ENCODE data around the gene EXOC4.
"Not testable (repeated sequence)": the region's sequence is repeated elsewhere in the genome, so short reads cannot be mapped to it uniquely, and the experiment has no call there.

The EXOC4 gene

GRCh38 chr7:133273227-133273626, 20.3 kb downstream of the EXOC4 start:
- no peak overlapping the region for H3K27ac ChIP-seq
- CTCF ChIA-PET: interaction anchor here (0.6 kb wide), 1 partner anchor 204 kb away, joined by 4 read pairs; no protein-coding TSS in a partner anchor
- no peak for DNase-seq (ENCODE audit: low spot score)
- POLR2A ChIA-PET (ENCODE audit: low non-redundant PET): no interaction called here
- TF ChIP-seq, protein P1, sequence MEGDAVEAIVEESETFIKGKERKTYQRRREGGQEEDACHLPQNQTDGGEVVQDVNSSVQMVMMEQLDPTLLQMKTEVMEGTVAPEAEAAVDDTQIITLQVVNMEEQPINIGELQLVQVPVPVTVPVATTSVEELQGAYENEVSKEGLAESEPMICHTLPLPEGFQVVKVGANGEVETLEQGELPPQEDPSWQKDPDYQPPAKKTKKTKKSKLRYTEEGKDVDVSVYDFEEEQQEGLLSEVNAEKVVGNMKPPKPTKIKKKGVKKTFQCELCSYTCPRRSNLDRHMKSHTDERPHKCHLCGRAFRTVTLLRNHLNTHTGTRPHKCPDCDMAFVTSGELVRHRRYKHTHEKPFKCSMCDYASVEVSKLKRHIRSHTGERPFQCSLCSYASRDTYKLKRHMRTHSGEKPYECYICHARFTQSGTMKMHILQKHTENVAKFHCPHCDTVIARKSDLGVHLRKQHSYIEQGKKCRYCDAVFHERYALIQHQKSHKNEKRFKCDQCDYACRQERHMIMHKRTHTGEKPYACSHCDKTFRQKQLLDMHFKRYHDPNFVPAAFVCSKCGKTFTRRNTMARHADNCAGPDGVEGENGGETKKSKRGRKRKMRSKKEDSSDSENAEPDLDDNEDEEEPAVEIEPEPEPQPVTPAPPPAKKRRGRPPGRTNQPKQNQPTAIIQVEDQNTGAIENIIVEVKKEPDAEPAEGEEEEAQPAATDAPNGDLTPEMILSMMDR (conservative IDR thresholded peaks at IDR 0.05; ENCODE audit: low read depth): no peak

DNA sequence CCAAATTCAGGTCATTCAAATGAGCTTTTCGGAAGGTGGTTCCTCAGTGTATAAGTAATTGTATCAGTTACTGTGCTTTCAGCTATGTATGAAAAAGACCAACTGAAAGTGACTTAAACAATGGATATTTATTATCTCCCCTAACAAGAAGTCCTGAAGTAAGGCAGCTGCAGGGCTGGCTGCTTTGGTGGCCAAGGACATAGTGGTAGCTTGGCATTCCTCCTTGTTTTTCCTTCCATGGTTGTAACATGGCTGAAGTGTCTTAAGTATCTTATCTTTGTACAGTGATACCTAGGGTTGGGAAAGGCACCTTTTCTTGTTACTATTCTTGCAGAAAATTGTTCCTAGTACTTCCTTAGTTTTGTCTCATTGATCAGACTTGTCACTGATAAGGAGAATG, 21.4 kb downstream of the EXOC4 start:
- POLR2A ChIA-PET (ENCODE audit: low non-redundant PET): no interaction called here
- H3K27ac ChIP-seq: no peak overlapping the region
- CTCF ChIA-PET: interaction anchor here (0.6 kb wide), 1 partner anchor 30 kb away, joined by 8 read pairs; no protein-coding TSS in a partner anchor
- TF ChIP-seq, protein P1 (conservative IDR thresholded peaks at IDR 0.05; ENCODE audit: low read depth): no peak
- no peak for DNase-seq (ENCODE audit: low spot score)

DNA sequence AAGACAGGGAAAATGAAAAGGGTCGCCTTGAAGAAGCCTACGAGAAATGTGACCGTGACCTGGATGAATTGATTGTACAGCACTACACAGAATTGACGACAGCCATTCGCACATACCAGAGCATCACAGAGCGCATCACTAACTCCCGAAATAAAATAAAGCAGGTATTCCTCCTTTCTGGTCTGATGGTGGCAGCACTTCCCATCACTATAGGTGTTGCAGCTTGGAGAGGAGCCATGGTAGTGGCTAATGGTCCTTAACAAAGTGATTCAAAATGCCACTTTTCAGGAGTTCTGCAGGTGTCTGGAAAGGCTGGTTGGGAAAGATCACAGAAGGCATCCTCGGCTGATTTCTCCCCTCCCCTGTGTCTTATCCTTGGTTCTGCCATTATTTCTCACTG, 22.1 kb downstream of the EXOC4 start:
- CTCF ChIA-PET: no interaction called here
- no peak for DNase-seq (ENCODE audit: low spot score)
- POLR2A ChIA-PET (ENCODE audit: low non-redundant PET): no interaction called here
- TF ChIP-seq, protein P1 (conservative IDR thresholded peaks at IDR 0.05; ENCODE audit: low read depth): no peak
- H3K27ac ChIP-seq: no peak overlapping the region

DNA sequence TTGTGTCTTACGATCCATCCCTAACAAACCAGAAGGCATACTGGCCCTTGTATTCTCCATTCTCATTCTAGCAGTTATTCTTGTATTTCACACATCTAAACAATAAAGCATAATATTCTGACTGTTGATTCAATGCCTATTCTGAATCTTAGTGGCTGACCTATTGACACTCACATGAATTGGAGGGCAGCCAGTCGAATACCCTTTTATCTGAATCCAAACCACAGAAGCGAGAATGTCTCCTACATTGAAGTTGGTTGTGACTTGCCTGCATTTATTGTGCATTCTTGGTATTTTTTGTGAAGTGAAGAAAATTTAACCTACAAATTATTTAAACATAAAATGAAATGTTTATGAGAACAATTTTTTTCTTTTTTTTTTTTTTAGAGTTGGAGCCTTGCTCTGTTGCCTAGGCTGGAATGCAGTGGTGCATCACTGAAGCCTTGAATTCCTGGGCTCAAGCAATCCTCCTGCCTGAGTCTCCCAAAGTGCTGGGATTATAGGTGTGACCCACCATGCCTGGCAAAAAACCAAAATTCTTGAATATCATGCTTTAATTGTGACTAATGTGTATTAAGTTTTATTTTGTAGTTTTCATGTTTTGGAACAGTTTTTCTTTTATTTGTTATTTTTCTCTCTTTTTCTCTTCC, 22.7 kb downstream of the EXOC4 start:
- DNase-seq (ENCODE audit: low spot score): no peak
- TF ChIP-seq, protein P1 (conservative IDR thresholded peaks at IDR 0.05; ENCODE audit: low read depth): no peak
- H3K27ac ChIP-seq: no peak overlapping the region
- ChIA-PET CTCF (no interaction called here), POLR2A (ENCODE audit: low non-redundant PET) (no interaction called here)

DNA sequence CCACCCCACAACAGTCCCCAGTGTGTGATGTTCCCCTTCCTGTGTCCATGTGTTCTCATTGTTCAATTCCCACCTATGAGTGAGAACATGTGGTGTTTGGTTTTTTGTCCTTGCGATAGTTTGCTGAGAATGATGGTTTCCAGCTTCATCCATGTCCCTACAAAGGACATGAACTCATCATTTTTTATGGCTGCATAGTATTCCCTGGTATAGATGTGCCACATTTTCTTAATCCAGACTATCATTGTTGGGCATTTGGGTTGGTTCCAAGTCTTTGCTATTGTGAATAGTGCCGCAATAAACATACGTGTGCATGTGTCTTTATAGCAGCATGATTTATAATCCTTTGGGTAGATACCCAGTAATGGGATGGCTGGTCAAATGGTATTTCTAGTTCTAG, 26.1 kb downstream of the EXOC4 start:
- CTCF ChIA-PET; POLR2A ChIA-PET (ENCODE audit: low non-redundant PET); DNase-seq (ENCODE audit: low spot score); H3K27ac ChIP-seq: not testable (repeated sequence)

- TF ChIP-seq, protein P1 (conservative IDR thresholded peaks at IDR 0.05; ENCODE audit: low read depth): no peak
- DNase-seq (ENCODE audit: low spot score): no peak
- no peak overlapping the region for H3K27ac ChIP-seq
- ChIA-PET CTCF (no interaction called here), POLR2A (ENCODE audit: low non-redundant PET) (no interaction called here)
These were observed 29.2 kb downstream of the EXOC4 start for GRCh38 chr7:133282094-133282493.

DNA sequence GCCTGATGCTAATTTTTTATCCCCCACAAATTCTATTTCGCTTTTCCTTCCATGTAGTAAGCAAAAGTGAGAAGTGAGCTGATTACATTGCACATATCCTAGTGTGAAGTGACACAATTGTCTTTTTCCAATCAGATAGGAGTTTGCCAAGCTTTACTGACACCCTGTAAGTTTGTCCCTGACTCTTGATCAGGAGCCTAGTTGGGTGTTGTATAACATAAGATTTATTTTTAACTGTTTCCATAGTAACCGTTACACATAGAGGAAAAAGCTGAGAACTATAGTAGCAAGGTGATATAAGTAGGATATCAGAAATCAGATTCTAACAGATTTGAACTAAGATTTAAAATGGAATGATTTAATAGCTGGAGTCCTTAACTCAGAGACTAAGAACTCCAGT, 31.2 kb downstream of the EXOC4 start:
- DNase-seq (ENCODE audit: low spot score): no peak
- ChIA-PET CTCF (no interaction called here), POLR2A (ENCODE audit: low non-redundant PET) (no interaction called here)
- H3K27ac ChIP-seq: no peak overlapping the region
- TF ChIP-seq, protein P1 (conservative IDR thresholded peaks at IDR 0.05; ENCODE audit: low read depth): no peak

All from RWPE1 (cell line).